HL-60/S4 treated with phorbol 12-myristate 13-acetate at 8.2 ng/mL for 4 days and 3 days (cell line): ENCODE measurements around the gene CENPB.

Experiments
- in situ Hi-C: fragments of 300-500 bp; cut with MboI; formaldehyde crosslinking; loops from 2 replicates; pipeline ENCODE4 v1.15.0; 2022; ENCODE audit warnings: low sequenced_read_pairs

CENPB gene

DNA sequence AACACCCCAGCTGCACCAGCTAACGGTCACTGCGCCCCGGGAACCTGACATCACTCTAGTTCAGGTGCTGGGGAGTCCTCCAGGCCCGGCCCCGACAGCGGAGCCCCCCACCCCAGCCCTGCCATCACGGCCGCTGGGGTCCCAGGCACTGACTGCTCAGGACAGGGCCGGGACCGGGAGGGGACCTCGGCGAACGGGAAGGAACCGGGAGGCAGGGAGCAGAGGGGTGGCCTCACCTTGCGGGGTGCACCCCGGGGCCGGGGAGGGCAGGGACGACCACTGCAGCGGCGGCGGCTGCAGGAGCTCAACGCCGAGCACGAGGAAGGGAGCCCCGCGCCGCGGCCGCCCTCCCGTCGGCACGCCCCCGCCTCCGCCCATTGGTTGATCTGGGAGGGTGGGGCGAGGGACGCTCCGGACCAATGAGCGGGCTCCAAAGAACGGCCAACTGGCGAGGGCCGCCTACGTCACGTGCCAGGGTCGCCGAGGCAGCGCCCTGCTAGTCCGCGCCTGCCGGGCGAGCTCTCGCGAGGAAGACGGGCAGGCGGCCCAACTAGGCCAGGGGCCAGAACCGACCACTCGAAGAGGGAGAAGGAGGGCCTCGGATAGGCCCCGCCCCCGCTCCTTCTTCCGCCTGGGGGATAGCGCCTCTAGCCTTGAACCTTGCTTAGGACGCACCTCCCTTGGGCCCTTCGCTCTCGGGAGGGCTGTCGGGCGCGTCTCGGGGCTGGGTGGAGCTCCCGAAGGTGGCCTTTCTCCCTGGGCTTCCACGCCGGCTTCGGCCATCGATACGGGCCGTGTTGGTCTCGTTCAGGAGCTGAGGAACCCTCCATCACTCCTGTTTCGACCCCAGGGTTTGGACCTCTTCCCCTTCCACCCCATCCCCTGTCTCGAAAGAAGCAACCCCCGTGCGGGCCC, 18.9 kb downstream of the CENPB start, which contains the start of gene ADISSP:
TSS of gene ADISSP (minus strand) at position 327 of the 915 bp plus-strand sequence. CDS start 7,653 bp downstream, outside the sequence.
- in situ Hi-C loops = no loop called here

DNA sequence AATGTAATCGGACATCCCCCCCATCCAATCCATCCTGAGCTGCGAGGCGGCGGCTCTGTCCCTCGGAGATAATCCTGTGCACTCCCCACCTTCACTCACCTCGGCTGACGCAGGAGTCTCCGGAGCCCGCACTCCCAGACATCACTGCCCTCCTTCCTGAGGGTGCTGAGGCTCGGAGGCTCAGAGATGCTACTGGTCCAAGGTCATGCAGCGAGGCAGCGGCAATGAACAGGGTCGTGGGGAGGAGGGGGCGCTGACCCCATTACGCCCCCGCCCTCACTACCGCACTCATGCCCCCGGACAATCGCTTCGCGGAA, 19.5 kb downstream of the CENPB start:
- in situ Hi-C loops = no loop called here

DNA sequence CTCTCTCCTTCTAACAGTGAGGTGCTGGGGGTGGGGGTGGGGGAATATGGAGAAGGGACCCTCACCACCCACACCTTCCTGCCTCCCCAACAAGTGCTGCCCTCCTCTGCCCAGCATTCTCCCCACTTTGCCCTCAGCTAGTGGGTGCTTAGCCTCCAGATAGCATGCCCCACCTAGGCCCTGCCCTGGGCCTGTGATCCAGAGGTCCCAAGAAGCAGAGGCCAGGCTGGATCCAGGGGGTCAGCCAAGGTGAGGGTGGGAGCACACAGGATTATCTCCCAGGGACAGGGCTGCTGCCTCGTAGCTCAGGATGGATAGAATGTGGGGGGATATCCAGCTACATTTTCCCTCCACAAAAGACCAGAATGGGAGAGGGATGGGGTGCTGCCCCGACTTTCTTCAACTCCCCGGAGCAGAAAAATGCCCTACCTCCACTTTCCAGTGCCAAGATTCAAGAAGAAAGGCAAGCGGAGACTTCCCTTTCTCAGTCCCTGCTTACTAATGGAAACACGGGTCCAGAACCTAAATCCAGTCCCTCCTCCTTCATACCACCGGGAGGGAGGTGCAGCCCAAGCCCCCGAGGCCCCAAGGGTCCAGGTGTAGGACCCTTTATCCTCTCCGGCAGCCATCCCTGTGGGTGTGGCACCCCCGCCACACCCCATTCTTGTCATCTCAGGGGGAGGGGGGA, 20.0 kb downstream of the CENPB start:
- in situ Hi-C loops = no loop called here

GRCh38 chr20:3765171-3765882, 21.2 kb downstream of the CENPB start:
- in situ Hi-C loops = no loop called here

DNA sequence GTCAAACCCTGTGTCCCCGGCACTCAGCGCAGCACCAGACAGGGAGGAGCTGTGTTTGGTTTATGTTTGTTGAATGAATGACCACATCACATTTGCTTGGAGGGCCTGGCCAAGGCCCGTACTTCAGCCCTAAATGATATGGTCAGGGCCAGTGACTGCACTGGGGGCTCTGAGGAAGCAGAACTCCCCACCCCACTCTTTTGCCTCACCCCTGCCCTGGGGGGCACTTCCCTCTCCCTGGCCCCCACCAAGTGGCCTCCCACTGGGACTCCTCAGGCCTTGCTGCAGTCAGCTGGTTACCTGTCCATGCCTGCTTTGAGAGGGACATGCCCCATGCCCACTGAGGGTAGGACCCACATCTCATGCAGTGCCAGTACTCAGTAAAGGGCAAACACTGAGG, 21.9 kb downstream of the CENPB start:
- in situ Hi-C loops = no loop called here

GRCh38 chr20:3763671-3764601, 22.6 kb downstream of the CENPB start:
- in situ Hi-C loops = no loop called here

DNA sequence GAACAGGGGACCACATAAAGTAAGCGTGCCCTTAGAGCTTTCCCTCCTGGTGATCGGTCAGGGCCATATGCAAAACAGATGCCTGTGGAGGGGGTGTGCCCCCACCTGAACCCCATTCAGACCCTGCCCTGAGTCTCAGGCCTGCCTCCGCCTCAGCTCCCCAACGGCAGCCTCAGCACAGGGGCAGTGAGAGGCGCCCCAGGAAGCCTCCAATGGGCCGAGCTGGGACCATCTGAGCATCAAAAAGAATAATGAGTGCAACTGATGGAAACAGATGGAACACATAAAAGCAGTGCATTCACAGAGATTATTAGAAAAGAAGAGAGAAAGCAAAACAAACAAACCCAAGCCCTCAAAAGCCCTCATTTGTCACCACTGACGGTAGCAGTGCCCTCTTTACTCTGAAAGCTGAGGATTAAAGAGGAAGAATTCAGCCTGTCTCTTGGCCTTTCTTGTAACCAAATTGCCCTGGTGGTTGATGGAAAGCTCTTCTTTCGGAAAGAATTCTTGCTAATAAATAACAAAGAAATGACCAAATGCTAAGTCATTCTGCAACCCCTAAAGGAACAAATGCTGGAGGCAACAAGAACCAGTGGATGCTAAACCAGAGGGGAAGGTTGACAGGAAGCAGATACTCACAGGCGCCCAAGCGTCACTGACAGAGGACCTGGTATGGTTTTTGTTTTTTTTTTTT, 25.7 kb downstream of the CENPB start:
- in situ Hi-C loops = no loop called here

- in situ Hi-C loops = no loop called here
Measured at GRCh38 chr20:3759884-3760283, 26.7 kb downstream of the CENPB start.

DNA sequence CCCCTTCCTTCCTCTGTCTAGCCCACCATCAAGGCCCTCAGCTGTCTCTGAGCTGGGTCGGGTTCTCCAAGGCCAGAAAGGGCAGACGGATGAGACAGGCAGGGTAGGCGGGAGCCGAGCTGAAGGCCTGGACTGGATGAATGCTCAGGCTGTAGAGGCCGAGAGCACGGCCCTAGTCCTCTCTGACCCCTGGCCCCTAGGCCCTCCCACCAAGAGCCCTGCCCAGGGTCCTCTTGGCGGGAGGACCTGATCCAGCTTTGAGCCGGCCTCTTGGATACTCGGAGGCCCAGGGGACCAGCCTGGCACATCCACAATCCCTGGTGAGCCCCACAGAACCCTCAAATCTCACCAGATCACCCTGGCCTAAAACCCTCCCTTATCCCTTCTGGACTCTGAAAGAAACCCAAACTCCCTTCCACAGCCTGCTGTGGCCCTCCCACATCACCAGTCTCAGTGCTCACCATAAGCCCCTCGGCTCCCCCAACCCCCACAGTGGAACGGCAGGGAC, 27.2 kb downstream of the CENPB start:
- in situ Hi-C loops = no loop called here

GRCh38 chr20:3758566-3758965, 28.0 kb downstream of the CENPB start:
- in situ Hi-C loops = no loop called here

DNA sequence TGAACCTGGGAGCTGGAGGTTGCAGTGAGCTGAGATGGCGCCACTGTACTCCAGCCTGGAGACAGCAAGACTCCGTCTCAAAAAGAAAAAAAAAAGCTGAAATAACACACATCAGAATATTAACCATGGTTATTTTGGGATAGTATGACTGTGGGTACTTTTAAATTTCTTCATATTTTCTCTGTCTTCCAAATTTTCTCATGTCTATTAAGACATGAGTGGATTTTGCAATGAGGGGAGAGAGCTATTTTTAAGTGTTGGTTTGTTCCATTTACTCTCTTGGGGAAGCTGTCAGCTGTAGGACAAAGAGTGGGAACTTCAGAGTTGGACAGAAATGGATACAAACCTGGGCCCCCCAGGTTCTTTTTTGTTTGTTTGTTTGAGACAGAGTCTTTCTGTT, 29.3 kb downstream of the CENPB start:
- in situ Hi-C loops = no loop called here

- in situ Hi-C loops = no loop called here
Measured at GRCh38 chr20:3755814-3756480, 30.6 kb downstream of the CENPB start.

- in situ Hi-C loops = no loop called here
Measured at GRCh38 chr20:3755269-3755668, 31.3 kb downstream of the CENPB start.

DNA sequence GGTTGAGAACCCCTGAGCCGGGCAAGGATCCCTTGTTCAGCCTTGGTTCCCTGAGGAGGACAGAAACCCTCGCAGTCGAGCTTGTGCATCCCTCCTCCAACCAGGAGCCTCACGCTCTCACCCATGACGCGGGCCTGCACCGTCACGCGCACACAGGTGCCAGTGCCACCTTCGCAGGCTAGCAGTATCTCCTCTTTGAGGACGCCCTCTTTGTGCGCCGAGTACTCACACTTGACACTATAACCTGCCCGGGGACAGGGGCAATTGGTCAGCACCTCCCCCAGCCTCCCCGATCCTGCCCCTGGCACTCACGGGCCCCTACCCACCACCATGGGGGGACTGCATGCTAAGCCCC, 32.3 kb downstream of the CENPB start:
- in situ Hi-C loops = no loop called here

DNA sequence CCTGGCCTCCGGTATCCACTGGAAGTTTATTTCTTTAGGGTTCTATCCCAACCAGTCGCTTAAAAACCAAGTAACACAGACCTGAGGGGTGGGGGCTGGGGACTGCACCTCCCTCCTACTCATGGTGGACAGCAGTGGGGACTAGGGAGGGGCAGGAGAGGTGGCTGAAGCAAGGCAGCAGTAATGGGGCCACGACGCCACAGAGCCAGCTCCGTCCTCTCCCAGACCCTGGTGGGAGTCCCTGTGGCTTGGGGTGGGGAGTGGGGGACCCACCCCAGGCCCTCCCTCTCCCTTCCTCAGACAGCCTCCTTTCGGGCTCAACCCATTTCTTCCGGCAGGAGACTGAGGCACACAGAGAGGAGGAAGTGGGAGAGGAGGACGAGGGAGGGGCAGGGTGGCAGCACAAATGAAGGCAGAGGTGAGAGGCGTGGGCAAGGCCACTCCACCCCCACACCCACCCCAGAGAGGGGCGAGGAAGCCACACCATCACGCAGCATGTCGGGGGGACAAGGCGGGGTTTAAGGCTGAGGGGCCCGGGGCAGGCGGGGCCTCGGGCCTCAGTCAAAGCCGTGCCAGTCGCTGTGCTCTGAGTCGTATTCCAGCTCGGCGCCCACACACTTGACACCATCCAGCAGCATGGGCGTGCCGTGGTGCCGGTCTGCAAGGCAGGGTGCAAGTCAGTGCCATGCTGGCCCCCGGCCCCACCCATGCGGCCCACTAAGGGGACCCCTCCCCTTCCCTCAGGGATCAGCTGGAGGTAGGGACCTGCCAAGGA, 32.9 kb downstream of the CENPB start:
- in situ Hi-C loops = no loop called here

- in situ Hi-C loops = no loop called here
Measured at GRCh38 chr20:3753098-3753497, 33.4 kb downstream of the CENPB start.

DNA sequence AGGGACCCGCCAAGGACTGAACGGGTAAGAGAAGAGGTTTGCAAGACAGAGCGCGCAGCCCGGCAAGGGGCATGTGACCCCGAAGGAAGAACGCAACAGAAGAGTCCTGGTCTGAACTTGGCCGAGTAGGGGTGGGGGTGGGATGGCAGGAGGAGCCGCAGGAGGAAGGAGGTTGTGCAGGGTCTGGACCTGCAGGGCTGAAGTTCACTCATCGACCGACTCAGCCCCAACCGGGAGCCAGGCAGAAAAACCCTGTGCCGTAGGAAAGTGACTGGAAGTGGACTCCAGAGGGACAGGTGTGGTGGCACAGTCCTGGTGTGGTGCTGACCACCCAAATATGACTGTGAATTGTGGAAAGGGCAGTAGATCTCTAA, 34.2 kb downstream of the CENPB start:
- in situ Hi-C loops = no loop called here

DNA sequence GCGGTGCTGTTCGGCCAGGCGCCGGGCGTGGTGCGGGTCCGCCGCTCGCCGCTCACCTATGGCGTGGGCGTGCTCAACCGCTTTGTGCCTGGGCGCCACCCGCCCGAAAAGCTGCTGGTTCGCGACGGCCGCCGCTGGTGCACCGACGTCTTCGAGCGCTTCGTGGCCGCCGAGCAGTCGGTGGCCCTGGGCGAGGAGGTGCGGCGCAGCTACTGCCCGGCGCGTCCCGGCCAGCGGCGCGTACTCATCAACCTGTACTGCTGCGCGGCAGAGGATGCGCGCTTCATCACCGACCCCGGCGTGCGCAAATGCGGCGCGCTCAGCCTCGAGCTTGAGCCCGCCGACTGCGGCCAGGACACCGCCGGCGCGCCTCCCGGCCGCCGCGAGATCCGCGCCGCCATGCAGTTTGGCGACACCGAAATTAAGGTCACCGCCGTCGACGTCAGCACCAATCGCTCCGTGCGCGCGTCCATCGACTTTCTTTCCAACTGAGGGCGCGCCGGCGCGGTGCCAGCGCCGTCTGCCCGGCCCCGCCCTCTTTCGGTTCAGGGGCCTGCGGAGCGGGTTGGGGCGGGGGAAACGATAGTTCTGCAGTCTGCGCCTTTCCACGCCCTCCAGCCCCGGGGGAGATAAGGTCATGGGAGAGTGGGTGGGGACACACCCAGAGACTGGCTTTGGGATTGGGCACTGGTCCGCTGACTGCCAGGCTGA, 34.7 kb downstream of the CENPB start:
- in situ Hi-C loops = no loop called here
